ENCODE data around the gene CCDC33.

Gene CCDC33

GRCh38 chr15:74345051-74345450 lies 108.9 kb downstream of the CCDC33 start:
- Histone ChIP-seq H3K27me3 (ENCODE audit: insufficient read depth, poor library complexity, severe bottlenecking) (no peaks in the 10 kb centered on the region), H3K4me3 (replicated peaks; ENCODE audit: insufficient read depth, low read length) (no peak overlapping the region), H3K27ac (replicated peaks) (no peak overlapping the region)
- no peak for DNase-seq (ENCODE audit: low read depth in 1 of 2, low spot score in 1 of 2)
- no peak for TF ChIP-seq SPI1 (IDR thresholded peaks at IDR 0.05; ENCODE audit: borderline replicate concordance, low read depth)
- TF ChIP-seq, protein P1, sequence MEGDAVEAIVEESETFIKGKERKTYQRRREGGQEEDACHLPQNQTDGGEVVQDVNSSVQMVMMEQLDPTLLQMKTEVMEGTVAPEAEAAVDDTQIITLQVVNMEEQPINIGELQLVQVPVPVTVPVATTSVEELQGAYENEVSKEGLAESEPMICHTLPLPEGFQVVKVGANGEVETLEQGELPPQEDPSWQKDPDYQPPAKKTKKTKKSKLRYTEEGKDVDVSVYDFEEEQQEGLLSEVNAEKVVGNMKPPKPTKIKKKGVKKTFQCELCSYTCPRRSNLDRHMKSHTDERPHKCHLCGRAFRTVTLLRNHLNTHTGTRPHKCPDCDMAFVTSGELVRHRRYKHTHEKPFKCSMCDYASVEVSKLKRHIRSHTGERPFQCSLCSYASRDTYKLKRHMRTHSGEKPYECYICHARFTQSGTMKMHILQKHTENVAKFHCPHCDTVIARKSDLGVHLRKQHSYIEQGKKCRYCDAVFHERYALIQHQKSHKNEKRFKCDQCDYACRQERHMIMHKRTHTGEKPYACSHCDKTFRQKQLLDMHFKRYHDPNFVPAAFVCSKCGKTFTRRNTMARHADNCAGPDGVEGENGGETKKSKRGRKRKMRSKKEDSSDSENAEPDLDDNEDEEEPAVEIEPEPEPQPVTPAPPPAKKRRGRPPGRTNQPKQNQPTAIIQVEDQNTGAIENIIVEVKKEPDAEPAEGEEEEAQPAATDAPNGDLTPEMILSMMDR (IDR thresholded peaks at IDR 0.05; ENCODE audit: insufficient read depth, low read length) = no peak
- TF ChIP-seq POLR2AphosphoS5 (IDR thresholded peaks at IDR 0.05; ENCODE audit: low read depth) = no peak
- no peak for TF ChIP-seq GABPA (IDR thresholded peaks at IDR 0.05; ENCODE audit: low read depth)
- TF ChIP-seq, protein P2, sequence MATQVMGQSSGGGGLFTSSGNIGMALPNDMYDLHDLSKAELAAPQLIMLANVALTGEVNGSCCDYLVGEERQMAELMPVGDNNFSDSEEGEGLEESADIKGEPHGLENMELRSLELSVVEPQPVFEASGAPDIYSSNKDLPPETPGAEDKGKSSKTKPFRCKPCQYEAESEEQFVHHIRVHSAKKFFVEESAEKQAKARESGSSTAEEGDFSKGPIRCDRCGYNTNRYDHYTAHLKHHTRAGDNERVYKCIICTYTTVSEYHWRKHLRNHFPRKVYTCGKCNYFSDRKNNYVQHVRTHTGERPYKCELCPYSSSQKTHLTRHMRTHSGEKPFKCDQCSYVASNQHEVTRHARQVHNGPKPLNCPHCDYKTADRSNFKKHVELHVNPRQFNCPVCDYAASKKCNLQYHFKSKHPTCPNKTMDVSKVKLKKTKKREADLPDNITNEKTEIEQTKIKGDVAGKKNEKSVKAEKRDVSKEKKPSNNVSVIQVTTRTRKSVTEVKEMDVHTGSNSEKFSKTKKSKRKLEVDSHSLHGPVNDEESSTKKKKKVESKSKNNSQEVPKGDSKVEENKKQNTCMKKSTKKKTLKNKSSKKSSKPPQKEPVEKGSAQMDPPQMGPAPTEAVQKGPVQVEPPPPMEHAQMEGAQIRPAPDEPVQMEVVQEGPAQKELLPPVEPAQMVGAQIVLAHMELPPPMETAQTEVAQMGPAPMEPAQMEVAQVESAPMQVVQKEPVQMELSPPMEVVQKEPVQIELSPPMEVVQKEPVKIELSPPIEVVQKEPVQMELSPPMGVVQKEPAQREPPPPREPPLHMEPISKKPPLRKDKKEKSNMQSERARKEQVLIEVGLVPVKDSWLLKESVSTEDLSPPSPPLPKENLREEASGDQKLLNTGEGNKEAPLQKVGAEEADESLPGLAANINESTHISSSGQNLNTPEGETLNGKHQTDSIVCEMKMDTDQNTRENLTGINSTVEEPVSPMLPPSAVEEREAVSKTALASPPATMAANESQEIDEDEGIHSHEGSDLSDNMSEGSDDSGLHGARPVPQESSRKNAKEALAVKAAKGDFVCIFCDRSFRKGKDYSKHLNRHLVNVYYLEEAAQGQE (IDR thresholded peaks at IDR 0.05; ENCODE audit: insufficient replicate concordance, low read depth) = no peak

DNA sequence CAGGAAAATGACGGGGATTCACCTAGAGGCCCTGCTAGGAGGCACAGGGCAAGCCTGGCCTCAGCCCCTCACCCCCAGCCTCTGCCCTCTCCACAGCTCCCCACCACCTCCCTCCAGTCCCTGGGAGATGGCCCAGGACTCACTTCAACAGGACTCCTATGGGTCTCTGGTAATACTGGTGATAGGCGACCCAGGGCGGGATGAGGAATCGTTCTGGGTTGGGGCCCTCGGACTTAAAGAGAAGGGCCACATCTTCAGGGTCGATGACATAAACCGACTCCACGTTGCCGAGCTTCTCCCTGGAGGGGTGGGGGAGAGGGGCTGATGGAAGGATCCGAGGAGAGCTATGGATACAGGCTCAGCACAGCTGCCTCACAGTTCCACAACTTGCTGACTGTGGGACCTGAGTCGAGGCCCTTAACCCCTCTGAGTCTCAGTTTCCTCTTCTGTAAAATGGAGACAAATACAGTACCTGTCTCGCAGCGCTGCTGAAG lies 111.7 kb downstream of the CCDC33 start:
- TF ChIP-seq, protein P2 (IDR thresholded peaks at IDR 0.05; ENCODE audit: insufficient replicate concordance, low read depth) = no peak
- no peak for TF ChIP-seq GABPA (IDR thresholded peaks at IDR 0.05; ENCODE audit: low read depth)
- no peak for TF ChIP-seq POLR2AphosphoS5 (IDR thresholded peaks at IDR 0.05; ENCODE audit: low read depth)
- TF ChIP-seq, protein P1 (IDR thresholded peaks at IDR 0.05; ENCODE audit: insufficient read depth, low read length) = no peak
- TF ChIP-seq SPI1 (IDR thresholded peaks at IDR 0.05; ENCODE audit: borderline replicate concordance, low read depth) = no peak
- H3K4me3 ChIP-seq (replicated peaks; ENCODE audit: insufficient read depth, low read length) = no peak overlapping the region
- H3K27ac ChIP-seq (replicated peaks) = no peak overlapping the region
- no peak for DNase-seq (ENCODE audit: low read depth in 1 of 2, low spot score in 1 of 2)
- peaks cover 2% of the 10 kb centered on the region for H3K27me3 ChIP-seq (ENCODE audit: insufficient read depth, poor library complexity, severe bottlenecking)

DNA sequence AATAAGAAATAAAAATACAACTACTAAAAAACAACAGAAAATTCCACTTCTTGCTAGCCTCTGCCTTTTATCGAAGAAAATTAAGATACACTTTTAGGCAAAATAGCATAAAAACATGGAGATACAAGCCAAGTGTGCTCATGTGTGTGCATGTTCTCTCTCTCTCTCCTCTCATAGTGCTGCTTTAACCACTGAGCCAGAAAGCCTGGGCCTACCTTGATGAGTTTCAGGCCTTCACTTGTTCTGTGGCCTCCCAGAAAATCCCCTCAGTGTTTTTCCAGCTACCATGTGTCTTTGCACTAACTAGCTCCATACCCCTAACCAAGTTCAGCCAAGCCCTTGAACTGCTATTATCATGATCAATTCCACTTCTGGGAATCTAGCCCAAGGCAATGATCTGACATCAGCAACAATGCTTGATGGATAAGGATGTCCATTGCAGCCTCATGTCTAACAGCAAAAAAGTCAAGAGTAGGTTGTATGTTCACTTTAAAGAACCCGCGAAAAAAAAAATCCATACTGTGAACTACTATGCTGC lies 113.2 kb downstream of the CCDC33 start:
- no peak for DNase-seq (ENCODE audit: low read depth in 1 of 2, low spot score in 1 of 2)
- no peak overlapping the region for H3K27ac ChIP-seq (replicated peaks)
- peaks cover 2% of the 10 kb centered on the region for H3K27me3 ChIP-seq (ENCODE audit: insufficient read depth, poor library complexity, severe bottlenecking)
- H3K4me3 ChIP-seq (replicated peaks; ENCODE audit: insufficient read depth, low read length) = no peak overlapping the region
- no peak for TF ChIP-seq GABPA (IDR thresholded peaks at IDR 0.05; ENCODE audit: low read depth)
- no peak for TF ChIP-seq SPI1 (IDR thresholded peaks at IDR 0.05; ENCODE audit: borderline replicate concordance, low read depth)
- TF ChIP-seq, protein P1 (IDR thresholded peaks at IDR 0.05; ENCODE audit: insufficient read depth, low read length) = no peak
- TF ChIP-seq, protein P2 (IDR thresholded peaks at IDR 0.05; ENCODE audit: insufficient replicate concordance, low read depth) = no peak
- TF ChIP-seq POLR2AphosphoS5 (IDR thresholded peaks at IDR 0.05; ENCODE audit: low read depth) = no peak

Measured in HL-60 (cell line).